Activated B cell treated with CpG ODN at 0.5 μM for 24 hours (primary cell): ENCODE results near the gene DHRSX. TPM values are rescaled to one million over a fixed set of nuclear protein-coding genes. Genes with fewer than 3 reads are reported as not detected.

ENCODE experiments used
- ATAC-seq: fragments of 200-7000 bp; cut with Tn5 transposase; one replicate; pipeline ENCODE4 v1.10.0; 2021; ENCODE audit warnings: low read depth, mild to moderate bottlenecking, moderate library complexity
- CTCF ChIA-PET: fragments of 350-600 bp; sonication (Branson Sonifier 250); formaldehyde crosslinking; loops from one replicate; lab custom pipeline; 2021; ENCODE audit warnings: antibody characterized with exemption; lab: Charles Lee
- POLR2A ChIA-PET: fragments of 350-600 bp; sonication (Branson Sonifier 250); formaldehyde crosslinking; loops from one replicate; lab custom pipeline; 2021; ENCODE audit warnings: antibody characterized with exemption; lab: Charles Lee
- DNase-seq: peaks from one replicate; pipeline ENCODE4 v3.0.0; 2022
- H3K27ac Mint-ChIP-seq: one replicate; pipeline ENCODE4 v1.8.0; 2020; ENCODE audit warnings: mixed read lengths
- H3K27me3 Mint-ChIP-seq: one replicate; pipeline ENCODE4 v1.8.0; 2021; ENCODE audit warnings: mixed read lengths
- H3K36me3 Mint-ChIP-seq: one replicate; pipeline ENCODE4 v1.8.0; 2021; ENCODE audit warnings: low read depth, mixed read lengths
- H3K4me1 Mint-ChIP-seq: one replicate; pipeline ENCODE4 v1.8.0; 2021; ENCODE audit warnings: mixed read lengths
- H3K4me3 Mint-ChIP-seq: one replicate; pipeline ENCODE4 v1.8.0; 2020; ENCODE audit warnings: mild to moderate bottlenecking, mixed read lengths
- H3K9me3 Mint-ChIP-seq: one replicate; pipeline ENCODE4 v1.8.0; 2020; ENCODE audit warnings: mixed read lengths
- intact Hi-C: fragments of 100-400 bp; cut with micrococcal nuclease; formaldehyde crosslinking; loops from one replicate; pipeline ENCODE4 v1.15.1; 2024
- total RNA-seq: library from RNA; stranded (reverse); gene quantifications from 2 replicates; pipeline ENCODE4 v1.2.3, GENCODE V29; 2022
- TF ChIP-seq, protein P1 (sequence below): fragments of 200-600 bp; IDR thresholded peaks from one replicate; pipeline ENCODE4 v1.8.0; 2022; ENCODE audit warnings: antibody characterized with exemption, mild to moderate bottlenecking

The DHRSX gene
- total RNA-seq, 1 donor from 2014 or later = 28.3 TPM

DNA sequence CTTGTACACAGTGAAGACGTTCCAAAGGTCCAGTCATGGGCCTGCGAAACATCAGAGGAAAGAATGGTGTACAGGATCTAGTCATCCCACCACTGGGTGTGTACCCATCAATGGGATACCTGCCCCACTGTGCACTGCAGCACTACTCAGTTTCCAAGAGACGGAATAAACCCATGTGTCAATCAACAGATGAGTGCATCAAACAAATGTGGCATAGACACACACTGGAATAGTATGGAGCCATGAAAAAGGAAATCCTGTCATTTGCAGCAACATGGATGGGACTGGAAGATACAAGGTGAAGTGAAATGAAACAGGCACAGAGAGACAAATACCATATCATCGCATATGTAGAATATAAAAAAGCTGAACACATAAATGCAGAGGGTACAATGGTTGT is 48.0 kb downstream of the DHRSX start:
- H3K4me1 Mint-ChIP-seq = peaks cover 10% of the 10 kb centered on the region
- intact Hi-C loops = no loop called here
- H3K27me3 Mint-ChIP-seq = no peaks in the 10 kb centered on the region
- POLR2A ChIA-PET = no interaction called here
- DNase-seq (no peak), ATAC-seq (no peak)
- TF ChIP-seq, protein P1, sequence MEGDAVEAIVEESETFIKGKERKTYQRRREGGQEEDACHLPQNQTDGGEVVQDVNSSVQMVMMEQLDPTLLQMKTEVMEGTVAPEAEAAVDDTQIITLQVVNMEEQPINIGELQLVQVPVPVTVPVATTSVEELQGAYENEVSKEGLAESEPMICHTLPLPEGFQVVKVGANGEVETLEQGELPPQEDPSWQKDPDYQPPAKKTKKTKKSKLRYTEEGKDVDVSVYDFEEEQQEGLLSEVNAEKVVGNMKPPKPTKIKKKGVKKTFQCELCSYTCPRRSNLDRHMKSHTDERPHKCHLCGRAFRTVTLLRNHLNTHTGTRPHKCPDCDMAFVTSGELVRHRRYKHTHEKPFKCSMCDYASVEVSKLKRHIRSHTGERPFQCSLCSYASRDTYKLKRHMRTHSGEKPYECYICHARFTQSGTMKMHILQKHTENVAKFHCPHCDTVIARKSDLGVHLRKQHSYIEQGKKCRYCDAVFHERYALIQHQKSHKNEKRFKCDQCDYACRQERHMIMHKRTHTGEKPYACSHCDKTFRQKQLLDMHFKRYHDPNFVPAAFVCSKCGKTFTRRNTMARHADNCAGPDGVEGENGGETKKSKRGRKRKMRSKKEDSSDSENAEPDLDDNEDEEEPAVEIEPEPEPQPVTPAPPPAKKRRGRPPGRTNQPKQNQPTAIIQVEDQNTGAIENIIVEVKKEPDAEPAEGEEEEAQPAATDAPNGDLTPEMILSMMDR = no peak
- no peak overlapping the region for H3K27ac Mint-ChIP-seq
- CTCF ChIA-PET = no interaction called here
- H3K36me3 Mint-ChIP-seq = peaks cover 37% of the 10 kb centered on the region
- no peaks in the 10 kb centered on the region for H3K9me3 Mint-ChIP-seq
- no peak overlapping the region for H3K4me3 Mint-ChIP-seq

DNA sequence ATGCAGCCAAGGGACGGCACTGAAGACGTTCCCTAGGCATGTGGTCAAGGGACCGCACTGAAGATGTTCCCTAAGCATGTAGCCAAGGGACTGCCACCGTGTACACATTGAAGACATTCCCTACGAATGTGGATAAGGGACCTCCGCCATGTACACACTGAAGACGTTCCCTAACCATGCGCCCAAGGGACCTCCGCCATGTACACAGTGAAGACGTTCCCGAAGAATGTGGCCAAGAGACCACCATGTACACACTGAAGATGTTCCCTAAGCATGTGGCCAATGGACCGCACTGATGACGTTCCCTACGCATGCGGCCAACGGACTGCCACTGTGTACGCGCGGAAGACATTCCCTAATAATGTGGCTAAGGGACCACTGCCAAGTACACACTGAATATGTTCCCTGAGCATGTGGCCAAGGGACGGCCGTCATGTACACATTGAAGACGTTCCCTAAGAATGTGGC is 48.4 kb downstream of the DHRSX start:
- ATAC-seq (no peak), DNase-seq (no peak)
- Mint-ChIP-seq H3K9me3 (peaks cover 3% of the 10 kb centered on the region), H3K36me3 (peaks cover 40% of the 10 kb centered on the region), H3K4me1 (peaks cover 10% of the 10 kb centered on the region), H3K27me3 (no peaks in the 10 kb centered on the region), H3K27ac (no peak overlapping the region), H3K4me3 (no peak overlapping the region)
- TF ChIP-seq, protein P1 = no peak
- CTCF ChIA-PET = no interaction called here
- POLR2A ChIA-PET = no interaction called here
- intact Hi-C loops = no loop called here

DNA sequence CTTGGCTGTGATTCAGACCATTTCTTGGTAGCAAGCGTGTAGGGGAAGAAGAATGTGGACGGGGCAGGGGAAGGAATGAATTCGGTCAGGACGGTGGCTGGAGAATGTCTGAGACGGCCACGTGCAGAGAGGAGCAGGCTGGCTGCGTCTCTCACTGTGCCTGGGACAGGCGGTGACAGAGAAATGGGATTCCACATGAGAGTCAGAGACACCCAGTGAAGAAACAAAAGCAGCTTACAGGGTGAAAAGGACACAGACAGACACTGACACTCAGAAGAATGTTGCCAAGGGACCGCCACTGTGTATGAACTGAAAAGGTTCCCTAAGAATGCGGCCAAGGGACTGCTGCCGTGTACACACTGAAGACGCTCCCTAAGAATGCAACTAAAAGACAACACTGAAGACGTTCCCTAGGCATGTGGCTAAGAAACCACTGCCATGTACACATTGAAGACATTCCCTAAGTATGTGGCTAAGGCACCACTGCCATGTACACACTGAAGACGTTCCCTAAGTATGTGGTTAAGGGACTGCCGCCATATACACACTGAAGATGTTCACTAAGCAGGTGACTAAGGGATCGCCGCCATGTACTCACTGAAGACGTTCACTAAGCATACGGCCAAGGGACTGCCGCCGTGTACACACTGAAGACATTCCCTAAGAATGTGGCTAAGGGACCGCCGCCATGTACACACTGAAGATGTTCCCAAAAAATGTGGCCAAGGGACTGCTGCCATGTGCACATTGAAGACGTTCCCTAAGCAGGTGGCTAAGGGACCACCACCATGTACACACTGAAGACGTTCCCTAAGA is 49.1 kb downstream of the DHRSX start:
- intact Hi-C loops = no loop called here
- H3K27ac Mint-ChIP-seq = no peak overlapping the region
- CTCF ChIA-PET = no interaction called here
- H3K4me1 Mint-ChIP-seq = peaks cover 10% of the 10 kb centered on the region
- POLR2A ChIA-PET = no interaction called here
- H3K27me3 Mint-ChIP-seq = no peaks in the 10 kb centered on the region
- TF ChIP-seq, protein P1 = no peak
- DNase-seq (no peak), ATAC-seq (no peak)
- peaks cover 5% of the 10 kb centered on the region for H3K9me3 Mint-ChIP-seq
- no peak overlapping the region for H3K4me3 Mint-ChIP-seq
- peaks cover 42% of the 10 kb centered on the region for H3K36me3 Mint-ChIP-seq

DNA sequence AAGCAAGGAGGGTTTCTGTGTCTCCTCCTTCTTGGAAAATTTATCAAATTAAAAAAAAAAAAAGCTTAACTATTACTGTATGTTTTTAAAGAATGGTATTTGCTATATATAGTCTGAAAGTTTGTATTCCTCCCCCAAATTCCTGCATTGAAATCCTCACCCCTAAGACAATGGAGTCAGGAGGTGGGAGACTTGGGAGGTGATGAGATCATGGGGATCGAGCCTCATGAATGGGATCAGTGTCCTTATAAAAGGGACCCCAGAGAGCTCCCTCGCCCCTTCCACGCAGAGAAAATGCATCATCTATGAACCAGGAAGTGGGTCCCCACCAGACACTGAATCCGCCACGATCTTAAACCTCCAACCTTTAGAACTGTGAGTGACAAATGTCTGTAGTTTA is 50.1 kb downstream of the DHRSX start:
- Mint-ChIP-seq H3K9me3 (peaks cover 5% of the 10 kb centered on the region), H3K36me3 (peaks cover 39% of the 10 kb centered on the region), H3K4me3 (no peak overlapping the region), H3K4me1 (peaks cover 10% of the 10 kb centered on the region), H3K27ac (no peak overlapping the region), H3K27me3 (no peaks in the 10 kb centered on the region)
- no peak for ATAC-seq
- POLR2A ChIA-PET = no interaction called here
- intact Hi-C loops = no loop called here
- TF ChIP-seq, protein P1 = no peak
- DNase-seq = no peak
- CTCF ChIA-PET = no interaction called here

DNA sequence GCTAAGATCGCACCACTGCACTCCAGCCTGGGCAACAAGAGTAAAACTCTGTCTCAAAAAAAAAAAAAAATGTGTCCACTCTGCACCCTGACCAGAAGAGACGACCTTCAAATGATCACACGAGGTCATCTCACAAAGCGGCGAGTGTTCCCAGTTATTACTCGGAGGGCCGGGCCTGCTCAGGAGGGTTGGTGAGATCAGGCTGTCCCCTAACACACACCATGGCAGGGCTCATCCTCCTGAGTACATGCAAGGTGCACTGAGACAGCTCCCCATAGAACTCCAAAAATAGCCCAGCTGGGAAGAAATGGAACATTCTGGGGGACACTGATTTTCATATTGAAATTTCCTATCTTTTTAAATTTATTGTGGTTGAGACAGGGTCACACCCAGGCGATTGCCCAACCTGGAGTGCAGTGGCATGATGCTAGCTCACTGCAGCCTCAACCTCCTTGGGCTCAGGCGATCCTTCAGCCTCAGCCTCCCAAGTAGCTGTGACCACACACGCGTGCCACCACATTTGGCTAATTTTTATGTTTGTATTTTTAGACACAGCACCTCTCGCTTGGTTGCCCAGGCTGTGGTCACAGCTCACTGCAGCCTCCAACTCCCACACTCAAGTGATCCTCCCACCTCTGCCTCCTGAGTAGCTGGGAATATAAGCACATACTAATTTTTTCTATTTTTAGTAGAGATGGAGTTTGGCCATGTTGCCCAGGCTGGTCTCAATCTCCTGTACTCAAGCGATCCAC is 51.5 kb downstream of the DHRSX start:
- TF ChIP-seq, protein P1 = no peak
- Mint-ChIP-seq H3K4me1 (peaks cover 10% of the 10 kb centered on the region), H3K27ac (no peak overlapping the region), H3K9me3 (peaks cover 5% of the 10 kb centered on the region), H3K4me3 (no peak overlapping the region), H3K27me3 (no peaks in the 10 kb centered on the region), H3K36me3 (peaks cover 36% of the 10 kb centered on the region)
- CTCF ChIA-PET = no interaction called here
- intact Hi-C loops = no loop called here
- POLR2A ChIA-PET = no interaction called here
- DNase-seq = no peak
- ATAC-seq = no peak
